ENCODE data around the gene CCDC88C.
A peak's percentile ranks its signal among the peaks of the same experiment; 100 is the strongest.

The CCDC88C gene

DNA sequence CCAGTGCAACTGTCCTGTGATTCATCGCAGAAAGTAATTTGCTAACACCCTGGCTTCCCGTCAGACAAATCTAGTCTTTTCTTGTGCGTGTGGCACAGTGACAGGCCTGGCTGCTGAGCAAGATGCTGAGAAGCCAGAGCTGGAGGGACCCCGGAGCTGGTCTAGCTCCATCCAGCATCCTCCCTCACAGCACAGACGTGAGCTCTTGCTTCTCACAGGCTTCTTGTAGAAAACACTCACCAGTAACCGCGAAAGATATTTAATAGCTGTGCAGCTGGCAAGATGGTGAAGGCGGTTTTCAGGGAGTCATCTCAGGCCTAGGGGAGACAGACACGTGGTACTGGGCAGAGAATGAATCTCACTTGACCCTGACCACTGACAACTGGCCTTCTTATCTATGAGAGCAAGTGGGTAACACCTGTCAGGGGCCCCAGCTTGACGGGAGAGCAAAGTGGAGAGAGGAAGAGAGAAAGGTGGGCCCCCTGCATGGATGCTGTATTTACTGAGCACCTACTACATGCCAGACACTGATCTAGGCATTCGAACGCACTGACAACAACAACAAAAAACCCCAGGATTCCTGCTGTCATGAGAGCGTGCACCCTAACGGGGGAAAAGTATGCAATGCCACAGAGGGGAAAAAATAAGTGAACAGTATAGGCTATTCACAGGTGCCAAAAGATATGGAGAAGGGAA lies 63.3 kb downstream of the CCDC88C start:
- no peak overlapping the region for H3K4me3 ChIP-seq (ENCODE audit: low read length)
- TF ChIP-seq, protein P1, sequence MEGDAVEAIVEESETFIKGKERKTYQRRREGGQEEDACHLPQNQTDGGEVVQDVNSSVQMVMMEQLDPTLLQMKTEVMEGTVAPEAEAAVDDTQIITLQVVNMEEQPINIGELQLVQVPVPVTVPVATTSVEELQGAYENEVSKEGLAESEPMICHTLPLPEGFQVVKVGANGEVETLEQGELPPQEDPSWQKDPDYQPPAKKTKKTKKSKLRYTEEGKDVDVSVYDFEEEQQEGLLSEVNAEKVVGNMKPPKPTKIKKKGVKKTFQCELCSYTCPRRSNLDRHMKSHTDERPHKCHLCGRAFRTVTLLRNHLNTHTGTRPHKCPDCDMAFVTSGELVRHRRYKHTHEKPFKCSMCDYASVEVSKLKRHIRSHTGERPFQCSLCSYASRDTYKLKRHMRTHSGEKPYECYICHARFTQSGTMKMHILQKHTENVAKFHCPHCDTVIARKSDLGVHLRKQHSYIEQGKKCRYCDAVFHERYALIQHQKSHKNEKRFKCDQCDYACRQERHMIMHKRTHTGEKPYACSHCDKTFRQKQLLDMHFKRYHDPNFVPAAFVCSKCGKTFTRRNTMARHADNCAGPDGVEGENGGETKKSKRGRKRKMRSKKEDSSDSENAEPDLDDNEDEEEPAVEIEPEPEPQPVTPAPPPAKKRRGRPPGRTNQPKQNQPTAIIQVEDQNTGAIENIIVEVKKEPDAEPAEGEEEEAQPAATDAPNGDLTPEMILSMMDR (conservative IDR thresholded peaks at IDR 0.05; ENCODE audit: low read depth, low read length) = no peak
- DNase-seq (ENCODE audit: low read depth) = no peak

- DNase-seq (ENCODE audit: low read depth) = no peak
- no peak overlapping the region for H3K4me3 ChIP-seq (ENCODE audit: low read length)
- TF ChIP-seq, protein P1 (conservative IDR thresholded peaks at IDR 0.05; ENCODE audit: low read depth, low read length) = no peak
These were observed 64.6 kb downstream of the CCDC88C start for GRCh38 chr14:91352728-91353692.

- no peak overlapping the region for H3K4me3 ChIP-seq (ENCODE audit: low read length)
- peak; percentile 21 for DNase-seq (ENCODE audit: low read depth)
- TF ChIP-seq, protein P1 (conservative IDR thresholded peaks at IDR 0.05; ENCODE audit: low read depth, low read length) = no peak
These were observed 65.6 kb downstream of the CCDC88C start for GRCh38 chr14:91352053-91352452.

DNA sequence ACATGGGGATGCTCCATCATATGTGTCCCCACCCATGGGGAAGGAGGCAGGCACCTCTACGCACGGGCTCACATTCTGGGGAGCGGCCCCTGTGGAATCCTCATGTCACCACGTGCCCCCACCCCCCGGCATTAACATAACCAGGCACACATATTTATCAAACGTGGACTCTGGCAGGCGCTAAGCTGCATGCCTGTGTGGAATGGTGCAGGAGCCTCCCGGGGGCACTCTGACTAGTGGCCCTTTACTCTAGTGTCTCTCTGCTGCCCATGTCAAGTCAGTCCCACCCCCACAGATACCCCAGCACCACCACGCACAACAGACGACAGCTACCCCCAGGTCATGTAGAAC lies 66.1 kb downstream of the CCDC88C start:
- no peak for DNase-seq (ENCODE audit: low read depth)
- H3K4me3 ChIP-seq (ENCODE audit: low read length) = no peak overlapping the region
- TF ChIP-seq, protein P1 (conservative IDR thresholded peaks at IDR 0.05; ENCODE audit: low read depth, low read length) = no peak

- no peak overlapping the region for H3K4me3 ChIP-seq (ENCODE audit: low read length)
- DNase-seq (ENCODE audit: low read depth) = no peak
- TF ChIP-seq, protein P1 (conservative IDR thresholded peaks at IDR 0.05; ENCODE audit: low read depth, low read length) = no peak
These were observed 66.7 kb downstream of the CCDC88C start for GRCh38 chr14:91350813-91351511.

GRCh38 chr14:91350483-91350812 lies 67.2 kb downstream of the CCDC88C start:
- TF ChIP-seq, protein P1 (conservative IDR thresholded peaks at IDR 0.05; ENCODE audit: low read depth, low read length) = no peak
- DNase-seq (ENCODE audit: low read depth) = no peak

More at GRCh38 chr14:91350483-91350812, 67.2 kb downstream of the CCDC88C start:
- no peak overlapping the region for H3K4me3 ChIP-seq (ENCODE audit: low read length)
